Muscle layer of colon (tissue), 2 donors: ENCODE data around the gene LMBR1L.
A peak's percentile ranks its signal among the peaks of the same experiment; 100 is the strongest.

Experiments
- H3K27ac ChIP-seq: one replicate; pipeline ENCODE4 v1.7.0; 2013; ENCODE audit warnings: low read depth, mild to moderate bottlenecking, low read length, moderate library complexity
- H3K27me3 ChIP-seq, 2 donors: one replicate each; pipeline ENCODE4 v1.7.0; 2013; ENCODE audit warnings: low read length in 2 of 2, mild to moderate bottlenecking in 2 of 2; ENCODE audit not compliant: insufficient read depth in 2 of 2, control insufficient read depth in 1 of 2
- H3K36me3 ChIP-seq: one replicate; pipeline ENCODE4 v1.7.0; 2013; ENCODE audit warnings: mild to moderate bottlenecking, low read length; ENCODE audit not compliant: insufficient read depth
- H3K4me1 ChIP-seq: one replicate; pipeline ENCODE4 v1.7.0; 2013; ENCODE audit warnings: mild to moderate bottlenecking, low read length; ENCODE audit not compliant: insufficient read depth
- H3K4me3 ChIP-seq, 2 donors: one replicate each; pipeline ENCODE4 v1.7.0; 2013; ENCODE audit warnings: low read length in 2 of 2, low read depth in 1 of 2, mild to moderate bottlenecking in 1 of 2, moderate library complexity in 1 of 2
- H3K9ac ChIP-seq: one replicate; pipeline ENCODE4 v1.7.0; 2013; ENCODE audit warnings: low read length
- H3K9me3 ChIP-seq: one replicate; pipeline ENCODE4 v1.7.0; 2013; ENCODE audit warnings: mild to moderate bottlenecking, low read length
- donor health status: abdominal sarcoma.
- donor health status: Adenocarcinoma of cecum.

LMBR1L gene

GRCh38 chr12:49092086-49092815, 18.4 kb downstream of the LMBR1L start:
- H3K9ac ChIP-seq, result no peak overlapping the region
- H3K4me3 ChIP-seq, result peak overlapping the region in 1 of 2 donors; percentile 35
- H3K36me3 ChIP-seq, result peaks cover 9% of the 10 kb centered on the region
- no peaks in the 10 kb centered on the region for H3K9me3 ChIP-seq
- H3K27me3 ChIP-seq, result peaks cover 53 to 62% of the 10 kb centered on the region in 2 donors
- no peak overlapping the region for H3K27ac ChIP-seq
- H3K4me1 ChIP-seq, result peaks cover 46% of the 10 kb centered on the region

GRCh38 chr12:49091836-49092085, 18.9 kb downstream of the LMBR1L start:
- H3K4me1 ChIP-seq, result peaks cover 46% of the 10 kb centered on the region
- peak overlapping the region in 1 of 2 donors; percentile 35 for H3K4me3 ChIP-seq
- no peak overlapping the region for H3K27ac ChIP-seq
- peaks cover 4% of the 10 kb centered on the region for H3K36me3 ChIP-seq
- H3K9ac ChIP-seq, result no peak overlapping the region
- peaks cover 53 to 62% of the 10 kb centered on the region in 2 donors for H3K27me3 ChIP-seq
- H3K9me3 ChIP-seq, result no peaks in the 10 kb centered on the region

GRCh38 chr12:49091056-49091835, 19.4 kb downstream of the LMBR1L start:
- Histone ChIP-seq H3K27me3 (peaks cover 53 to 62% of the 10 kb centered on the region in 2 donors), H3K9ac (no peak overlapping the region)

GRCh38 chr12:49089821-49090773, 20.6 kb downstream of the LMBR1L start:
- no peak overlapping the region for H3K27ac ChIP-seq
- H3K27me3 ChIP-seq, result peaks cover 53 to 62% of the 10 kb centered on the region in 2 donors
- H3K4me3 ChIP-seq, result peak overlapping the region; percentile 12 to 32
- H3K9ac ChIP-seq, result no peak overlapping the region
- H3K9me3 ChIP-seq, result no peaks in the 10 kb centered on the region
- no peaks in the 10 kb centered on the region for H3K36me3 ChIP-seq
- peaks cover 46% of the 10 kb centered on the region for H3K4me1 ChIP-seq

More at GRCh38 chr12:49091056-49091835, 19.4 kb downstream of the LMBR1L start:
- Histone ChIP-seq H3K9me3 (no peaks in the 10 kb centered on the region), H3K4me1 (peaks cover 46% of the 10 kb centered on the region), H3K27ac (no peak overlapping the region), H3K4me3 (no peak overlapping the region), H3K36me3 (no peaks in the 10 kb centered on the region)

GRCh38 chr12:49088932-49089330, 21.7 kb downstream of the LMBR1L start:
- Histone ChIP-seq H3K9me3 (no peaks in the 10 kb centered on the region), H3K27me3 (peaks cover 47 to 55% of the 10 kb centered on the region in 2 donors), H3K4me1 (peaks cover 37% of the 10 kb centered on the region), H3K4me3 (no peak overlapping the region), H3K9ac (no peak overlapping the region), H3K27ac (no peak overlapping the region), H3K36me3 (no peaks in the 10 kb centered on the region)

- Histone ChIP-seq H3K9ac (no peak overlapping the region), H3K27ac (no peak overlapping the region), H3K27me3 (peaks cover 41 to 49% of the 10 kb centered on the region in 2 donors), H3K4me1 (peaks cover 31% of the 10 kb centered on the region), H3K36me3 (no peaks in the 10 kb centered on the region), H3K9me3 (no peaks in the 10 kb centered on the region), H3K4me3 (peak overlapping the region in 1 of 2 donors; percentile 9)
Measured at GRCh38 chr12:49088150-49088931, 22.3 kb downstream of the LMBR1L start.

GRCh38 chr12:49086116-49086515, 24.5 kb downstream of the LMBR1L start:
- Histone ChIP-seq H3K9me3 (no peaks in the 10 kb centered on the region), H3K9ac (no peak overlapping the region), H3K4me1 (peaks cover 18% of the 10 kb centered on the region), H3K36me3 (no peaks in the 10 kb centered on the region), H3K4me3 (no peak overlapping the region), H3K27me3 (peaks cover 19 to 27% of the 10 kb centered on the region in 2 donors), H3K27ac (no peak overlapping the region)

GRCh38 chr12:49084438-49084837, 26.2 kb downstream of the LMBR1L start:
- no peak overlapping the region for H3K27ac ChIP-seq
- H3K27me3 ChIP-seq, result peaks cover 9 to 10% of the 10 kb centered on the region in 2 donors
- H3K9me3 ChIP-seq, result no peaks in the 10 kb centered on the region
- peaks cover 6% of the 10 kb centered on the region for H3K4me1 ChIP-seq
- H3K4me3 ChIP-seq, result no peak overlapping the region
- no peaks in the 10 kb centered on the region for H3K36me3 ChIP-seq
- no peak overlapping the region for H3K9ac ChIP-seq

- Histone ChIP-seq H3K36me3 (no peaks in the 10 kb centered on the region), H3K9me3 (no peaks in the 10 kb centered on the region)
Measured at GRCh38 chr12:49079793-49080192, 30.9 kb downstream of the LMBR1L start.

GRCh38 chr12:49070971-49071370, 39.7 kb downstream of the LMBR1L start:
- H3K36me3 ChIP-seq, result no peaks in the 10 kb centered on the region
- no peak overlapping the region for H3K9ac ChIP-seq
- H3K9me3 ChIP-seq, result no peaks in the 10 kb centered on the region
- no peak overlapping the region for H3K27ac ChIP-seq
- peaks cover 12% of the 10 kb centered on the region for H3K4me1 ChIP-seq
- no peak overlapping the region for H3K4me3 ChIP-seq
- H3K27me3 ChIP-seq, result no peaks in the 10 kb centered on the region

More at GRCh38 chr12:49079793-49080192, 30.9 kb downstream of the LMBR1L start:
- Histone ChIP-seq H3K27ac (no peak overlapping the region), H3K4me1 (no peaks in the 10 kb centered on the region), H3K27me3 (no peaks in the 10 kb centered on the region), H3K4me3 (no peak overlapping the region), H3K9ac (no peak overlapping the region)
